Measurements from ENCODE around the gene MRPS27.

DNA sequence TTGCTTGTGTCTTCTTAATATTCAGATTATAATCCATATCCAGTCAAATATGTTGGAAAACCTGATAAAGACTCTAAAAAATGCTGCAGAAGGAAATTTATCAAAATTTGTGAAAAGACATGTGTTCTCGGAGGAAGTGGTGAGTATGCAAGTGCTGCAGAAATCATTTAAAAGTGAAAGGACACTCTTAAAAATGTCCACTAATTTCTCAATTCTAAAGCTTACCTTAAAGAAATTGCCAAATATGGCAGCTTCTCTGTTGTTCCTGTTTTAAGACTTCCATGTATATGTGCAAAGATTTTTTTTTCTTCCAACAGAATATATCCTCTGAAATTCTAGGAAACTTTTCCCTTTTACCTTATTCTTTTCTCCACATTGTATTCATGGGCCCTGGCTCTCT, 32.6 kb upstream of the MRPS27 start:
- TF ChIP-seq, protein P1, sequence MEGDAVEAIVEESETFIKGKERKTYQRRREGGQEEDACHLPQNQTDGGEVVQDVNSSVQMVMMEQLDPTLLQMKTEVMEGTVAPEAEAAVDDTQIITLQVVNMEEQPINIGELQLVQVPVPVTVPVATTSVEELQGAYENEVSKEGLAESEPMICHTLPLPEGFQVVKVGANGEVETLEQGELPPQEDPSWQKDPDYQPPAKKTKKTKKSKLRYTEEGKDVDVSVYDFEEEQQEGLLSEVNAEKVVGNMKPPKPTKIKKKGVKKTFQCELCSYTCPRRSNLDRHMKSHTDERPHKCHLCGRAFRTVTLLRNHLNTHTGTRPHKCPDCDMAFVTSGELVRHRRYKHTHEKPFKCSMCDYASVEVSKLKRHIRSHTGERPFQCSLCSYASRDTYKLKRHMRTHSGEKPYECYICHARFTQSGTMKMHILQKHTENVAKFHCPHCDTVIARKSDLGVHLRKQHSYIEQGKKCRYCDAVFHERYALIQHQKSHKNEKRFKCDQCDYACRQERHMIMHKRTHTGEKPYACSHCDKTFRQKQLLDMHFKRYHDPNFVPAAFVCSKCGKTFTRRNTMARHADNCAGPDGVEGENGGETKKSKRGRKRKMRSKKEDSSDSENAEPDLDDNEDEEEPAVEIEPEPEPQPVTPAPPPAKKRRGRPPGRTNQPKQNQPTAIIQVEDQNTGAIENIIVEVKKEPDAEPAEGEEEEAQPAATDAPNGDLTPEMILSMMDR (conservative IDR thresholded peaks at IDR 0.05; ENCODE audit: low read depth, low read length), result no peak
- no peak for TF ChIP-seq NFE2L2 (IDR thresholded peaks at IDR 0.05; ENCODE audit: low read depth, low read length)
- no peak for TF ChIP-seq SMC3 (IDR thresholded peaks at IDR 0.05; ENCODE audit: low read depth, low read length)
- no peak for TF ChIP-seq MAFK (IDR thresholded peaks at IDR 0.05; ENCODE audit: low read depth, low read length)
- TF ChIP-seq RAD21 (IDR thresholded peaks at IDR 0.05; ENCODE audit: low read length), result no peak
- no peak for TF ChIP-seq POLR2A (IDR thresholded peaks at IDR 0.05; ENCODE audit: low read depth, low read length)
